ENCODE measurements around the gene CD80.

DNA sequence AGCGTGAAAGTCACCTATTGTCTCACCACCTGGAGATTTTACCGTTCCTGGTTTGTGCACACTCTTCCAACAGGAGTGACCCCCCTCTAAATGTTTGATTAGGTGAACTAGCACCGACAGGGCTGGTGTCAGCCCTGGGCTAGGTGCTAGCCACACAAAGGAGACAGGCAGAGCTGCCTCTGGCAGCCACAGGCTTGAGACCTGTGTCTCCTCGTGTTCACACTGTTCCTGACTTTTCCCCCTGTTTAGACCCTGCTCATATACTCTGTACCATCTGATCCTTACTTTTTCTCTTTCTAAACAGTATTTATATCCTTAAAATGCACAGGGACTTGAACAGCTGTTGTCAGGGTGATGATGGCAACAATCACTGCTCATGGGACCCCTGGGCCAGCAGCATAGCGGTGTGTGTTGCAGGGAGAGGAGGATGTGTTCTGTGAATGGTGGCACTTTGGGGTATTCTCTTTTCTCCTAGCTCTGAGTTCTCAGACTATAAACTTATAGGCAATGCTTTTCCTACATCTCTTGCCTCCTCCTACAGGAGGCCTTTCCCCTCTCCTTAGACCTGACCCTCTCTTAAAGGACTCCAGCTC, 5.5 kb downstream of the CD80 start:
- TF ChIP-seq, protein P1, sequence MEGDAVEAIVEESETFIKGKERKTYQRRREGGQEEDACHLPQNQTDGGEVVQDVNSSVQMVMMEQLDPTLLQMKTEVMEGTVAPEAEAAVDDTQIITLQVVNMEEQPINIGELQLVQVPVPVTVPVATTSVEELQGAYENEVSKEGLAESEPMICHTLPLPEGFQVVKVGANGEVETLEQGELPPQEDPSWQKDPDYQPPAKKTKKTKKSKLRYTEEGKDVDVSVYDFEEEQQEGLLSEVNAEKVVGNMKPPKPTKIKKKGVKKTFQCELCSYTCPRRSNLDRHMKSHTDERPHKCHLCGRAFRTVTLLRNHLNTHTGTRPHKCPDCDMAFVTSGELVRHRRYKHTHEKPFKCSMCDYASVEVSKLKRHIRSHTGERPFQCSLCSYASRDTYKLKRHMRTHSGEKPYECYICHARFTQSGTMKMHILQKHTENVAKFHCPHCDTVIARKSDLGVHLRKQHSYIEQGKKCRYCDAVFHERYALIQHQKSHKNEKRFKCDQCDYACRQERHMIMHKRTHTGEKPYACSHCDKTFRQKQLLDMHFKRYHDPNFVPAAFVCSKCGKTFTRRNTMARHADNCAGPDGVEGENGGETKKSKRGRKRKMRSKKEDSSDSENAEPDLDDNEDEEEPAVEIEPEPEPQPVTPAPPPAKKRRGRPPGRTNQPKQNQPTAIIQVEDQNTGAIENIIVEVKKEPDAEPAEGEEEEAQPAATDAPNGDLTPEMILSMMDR (IDR thresholded peaks at IDR 0.05 in 4 of 5, conservative IDR thresholded peaks at IDR 0.05 in 1 of 5) = no peak
- no peak for TF ChIP-seq POLR2A (IDR thresholded peaks at IDR 0.05)
